ENCODE data around the gene BMP4. TPM values are rescaled to one million over a fixed set of nuclear protein-coding genes. Genes with fewer than 3 reads are reported as not detected.

BMP4 gene
- total and polyA plus RNA-seq, 5 donors from 2014 or later: 0.29 TPM; not detected in 4

GRCh38 chr14:53979113-53979681 lies 22.6 kb upstream of the BMP4 start:
- no peak for DNase-seq
- Mint-ChIP-seq H3K4me1 (no peaks in the 10 kb centered on the region), H3K27ac (no peak overlapping the region), H3K4me3 (no peak overlapping the region), H3K36me3 (no peaks in the 10 kb centered on the region), H3K27me3 (peaks cover 7% of the 10 kb centered on the region), H3K9me3 (peaks cover 0 to 7% (median 2%) of the 10 kb centered on the region in 7 donors)
- ATAC-seq (ENCODE audit: low read depth in 2 of 2): no peak
- Histone ChIP-seq H3K27ac (ENCODE audit: insufficient read depth, low read length, poor library complexity, severe bottlenecking) (no peak overlapping the region), H3K27me3 (ENCODE audit: control insufficient read depth, insufficient read depth, low read length) (no peaks in the 10 kb centered on the region), H3K36me3 (ENCODE audit: control insufficient read depth, insufficient read depth, low read length) (no peaks in the 10 kb centered on the region), H3K4me3 (ENCODE audit: low read depth, low read length) (no peak overlapping the region), H3K9me3 (ENCODE audit: control insufficient read depth in 2 of 2, low read length in 2 of 2) (peaks cover 0 to 5% of the 10 kb centered on the region in 2 experiments), H3K4me1 (ENCODE audit: control insufficient read depth, insufficient read depth, low read length, poor library complexity, severe bottlenecking) (no peaks in the 10 kb centered on the region)

- Mint-ChIP-seq H3K4me3 (no peak overlapping the region), H3K27me3 (peaks cover 7% of the 10 kb centered on the region), H3K36me3 (no peaks in the 10 kb centered on the region), H3K9me3 (peaks cover 0 to 5% (median 0%) of the 10 kb centered on the region in 7 donors), H3K4me1 (no peaks in the 10 kb centered on the region), H3K27ac (no peak overlapping the region)
- Histone ChIP-seq H3K36me3 (ENCODE audit: control insufficient read depth, insufficient read depth, low read length) (no peaks in the 10 kb centered on the region), H3K9me3 (ENCODE audit: control insufficient read depth in 2 of 2, low read length in 2 of 2) (no peaks in the 10 kb centered on the region), H3K4me1 (ENCODE audit: control insufficient read depth, insufficient read depth, low read length, poor library complexity, severe bottlenecking) (no peaks in the 10 kb centered on the region), H3K27ac (ENCODE audit: insufficient read depth, low read length, poor library complexity, severe bottlenecking) (no peak overlapping the region), H3K4me3 (ENCODE audit: low read depth, low read length) (no peak overlapping the region), H3K27me3 (ENCODE audit: control insufficient read depth, insufficient read depth, low read length) (no peaks in the 10 kb centered on the region)
- no peak for DNase-seq
- ATAC-seq (ENCODE audit: low read depth in 2 of 2): no peak
Measured at GRCh38 chr14:53978194-53978593, 21.6 kb upstream of the BMP4 start.

- Mint-ChIP-seq H3K4me3 (no peak overlapping the region), H3K27me3 (peaks cover 10% of the 10 kb centered on the region), H3K27ac (no peak overlapping the region), H3K9me3 (peaks cover 0 to 5% (median 0%) of the 10 kb centered on the region in 7 donors), H3K4me1 (no peaks in the 10 kb centered on the region), H3K36me3 (no peaks in the 10 kb centered on the region)
- Histone ChIP-seq H3K4me1 (ENCODE audit: control insufficient read depth, insufficient read depth, low read length, poor library complexity, severe bottlenecking) (no peaks in the 10 kb centered on the region), H3K9me3 (ENCODE audit: control insufficient read depth in 2 of 2, low read length in 2 of 2) (no peaks in the 10 kb centered on the region), H3K4me3 (ENCODE audit: low read depth, low read length) (no peak overlapping the region), H3K36me3 (ENCODE audit: control insufficient read depth, insufficient read depth, low read length) (no peaks in the 10 kb centered on the region), H3K27me3 (ENCODE audit: control insufficient read depth, insufficient read depth, low read length) (no peaks in the 10 kb centered on the region), H3K27ac (ENCODE audit: insufficient read depth, low read length, poor library complexity, severe bottlenecking) (no peak overlapping the region)
- DNase-seq (no peak), ATAC-seq (ENCODE audit: low read depth in 2 of 2) (no peak)
Measured at GRCh38 chr14:53975444-53975843, 18.8 kb upstream of the BMP4 start.

GRCh38 chr14:53971521-53971920 lies 14.9 kb upstream of the BMP4 start:
- no peak overlapping the region for H3K27ac Mint-ChIP-seq
- H3K4me3 ChIP-seq (ENCODE audit: low read depth, low read length): no peak overlapping the region
- no peak overlapping the region for H3K4me3 Mint-ChIP-seq
- no peak overlapping the region for H3K27ac ChIP-seq (ENCODE audit: insufficient read depth, low read length, poor library complexity, severe bottlenecking)
- no peaks in the 10 kb centered on the region for H3K36me3 Mint-ChIP-seq
- H3K27me3 ChIP-seq (ENCODE audit: control insufficient read depth, insufficient read depth, low read length): no peaks in the 10 kb centered on the region
- ATAC-seq (ENCODE audit: low read depth in 2 of 2) (no peak), DNase-seq (no peak)
- peaks cover 0 to 3% (median 0%) of the 10 kb centered on the region in 7 donors for H3K9me3 Mint-ChIP-seq
- no peaks in the 10 kb centered on the region for H3K4me1 ChIP-seq (ENCODE audit: control insufficient read depth, insufficient read depth, low read length, poor library complexity, severe bottlenecking)
- no peaks in the 10 kb centered on the region for H3K36me3 ChIP-seq (ENCODE audit: control insufficient read depth, insufficient read depth, low read length)
- no peaks in the 10 kb centered on the region for H3K4me1 Mint-ChIP-seq
- H3K27me3 Mint-ChIP-seq: peaks cover 14% of the 10 kb centered on the region
- H3K9me3 ChIP-seq (ENCODE audit: control insufficient read depth in 2 of 2, low read length in 2 of 2): no peaks in the 10 kb centered on the region

GRCh38 chr14:53969326-53969725 lies 12.7 kb upstream of the BMP4 start:
- DNase-seq: no peak
- Mint-ChIP-seq H3K27me3 (peaks cover 19% of the 10 kb centered on the region), H3K4me3 (no peak overlapping the region)

GRCh38 chr14:53968726-53969125 lies 12.1 kb upstream of the BMP4 start:
- ATAC-seq (ENCODE audit: low read depth in 2 of 2): no peak
- Mint-ChIP-seq H3K9me3 (peaks cover 0 to 3% (median 0%) of the 10 kb centered on the region in 7 donors), H3K4me3 (no peak overlapping the region), H3K27me3 (peaks cover 25% of the 10 kb centered on the region), H3K36me3 (no peaks in the 10 kb centered on the region), H3K4me1 (no peaks in the 10 kb centered on the region), H3K27ac (no peak overlapping the region)
- Histone ChIP-seq H3K36me3 (ENCODE audit: control insufficient read depth, insufficient read depth, low read length) (no peaks in the 10 kb centered on the region), H3K9me3 (ENCODE audit: control insufficient read depth in 2 of 2, low read length in 2 of 2) (no peaks in the 10 kb centered on the region), H3K4me1 (ENCODE audit: control insufficient read depth, insufficient read depth, low read length, poor library complexity, severe bottlenecking) (no peaks in the 10 kb centered on the region), H3K27ac (ENCODE audit: insufficient read depth, low read length, poor library complexity, severe bottlenecking) (no peak overlapping the region), H3K4me3 (ENCODE audit: low read depth, low read length) (no peak overlapping the region), H3K27me3 (ENCODE audit: control insufficient read depth, insufficient read depth, low read length) (peaks cover 3% of the 10 kb centered on the region)
- DNase-seq: no peak

More at GRCh38 chr14:53969326-53969725, 12.7 kb upstream of the BMP4 start:
- no peak for ATAC-seq (ENCODE audit: low read depth in 2 of 2)
- Mint-ChIP-seq H3K36me3 (no peaks in the 10 kb centered on the region), H3K9me3 (peaks cover 0 to 3% (median 0%) of the 10 kb centered on the region in 7 donors), H3K4me1 (no peaks in the 10 kb centered on the region), H3K27ac (no peak overlapping the region)
- Histone ChIP-seq H3K36me3 (ENCODE audit: control insufficient read depth, insufficient read depth, low read length) (no peaks in the 10 kb centered on the region), H3K4me3 (ENCODE audit: low read depth, low read length) (no peak overlapping the region), H3K27me3 (ENCODE audit: control insufficient read depth, insufficient read depth, low read length) (peaks cover 3% of the 10 kb centered on the region), H3K9me3 (ENCODE audit: control insufficient read depth in 2 of 2, low read length in 2 of 2) (no peaks in the 10 kb centered on the region), H3K27ac (ENCODE audit: insufficient read depth, low read length, poor library complexity, severe bottlenecking) (no peak overlapping the region), H3K4me1 (ENCODE audit: control insufficient read depth, insufficient read depth, low read length, poor library complexity, severe bottlenecking) (no peaks in the 10 kb centered on the region)

- Histone ChIP-seq H3K36me3 (ENCODE audit: control insufficient read depth, insufficient read depth, low read length) (no peaks in the 10 kb centered on the region), H3K4me3 (ENCODE audit: low read depth, low read length) (no peak overlapping the region), H3K27ac (ENCODE audit: insufficient read depth, low read length, poor library complexity, severe bottlenecking) (no peak overlapping the region), H3K27me3 (ENCODE audit: control insufficient read depth, insufficient read depth, low read length) (peaks cover 5% of the 10 kb centered on the region), H3K4me1 (ENCODE audit: control insufficient read depth, insufficient read depth, low read length, poor library complexity, severe bottlenecking) (no peaks in the 10 kb centered on the region), H3K9me3 (ENCODE audit: control insufficient read depth in 2 of 2, low read length in 2 of 2) (no peaks in the 10 kb centered on the region)
- peaks cover 0 to 5% (median 0%) of the 10 kb centered on the region in 4 donors for H3K4me1 Mint-ChIP-seq
- no peak overlapping the region for H3K27ac Mint-ChIP-seq
- ATAC-seq (ENCODE audit: low read depth in 2 of 2) (no peak), DNase-seq (no peak)
- no peaks in the 10 kb centered on the region for H3K36me3 Mint-ChIP-seq
- H3K9me3 Mint-ChIP-seq: peaks cover 0 to 3% (median 0%) of the 10 kb centered on the region in 7 donors
- no peak overlapping the region for H3K4me3 Mint-ChIP-seq
- H3K27me3 Mint-ChIP-seq: peaks cover 35% of the 10 kb centered on the region
Measured at GRCh38 chr14:53967606-53968005, 11.0 kb upstream of the BMP4 start.

- H3K4me3 ChIP-seq (ENCODE audit: low read depth, low read length): no peak overlapping the region
- H3K27ac ChIP-seq (ENCODE audit: insufficient read depth, low read length, poor library complexity, severe bottlenecking): no peak overlapping the region
- H3K36me3 ChIP-seq (ENCODE audit: control insufficient read depth, insufficient read depth, low read length): no peaks in the 10 kb centered on the region
- no peak for DNase-seq
- Mint-ChIP-seq H3K27me3 (peaks cover 47% of the 10 kb centered on the region), H3K9me3 (no peaks in the 10 kb centered on the region), H3K36me3 (no peaks in the 10 kb centered on the region), H3K27ac (no peak overlapping the region), H3K4me3 (no peak overlapping the region), H3K4me1 (peaks cover 0 to 5% (median 0%) of the 10 kb centered on the region in 4 donors)
- H3K9me3 ChIP-seq (ENCODE audit: control insufficient read depth in 2 of 2, low read length in 2 of 2): no peaks in the 10 kb centered on the region
- ATAC-seq (ENCODE audit: low read depth in 2 of 2): no peak
- no peaks in the 10 kb centered on the region for H3K4me1 ChIP-seq (ENCODE audit: control insufficient read depth, insufficient read depth, low read length, poor library complexity, severe bottlenecking)
- H3K27me3 ChIP-seq (ENCODE audit: control insufficient read depth, insufficient read depth, low read length): peaks cover 12% of the 10 kb centered on the region
Measured at GRCh38 chr14:53964249-53964648, 7.6 kb upstream of the BMP4 start.

All from CD4-positive, CD25-positive, alpha-beta regulatory T cell (primary cell).